GM19351 (cell line): ENCODE measurements around the gene CDPF1.
"Not testable (repeated sequence)": the region's sequence is repeated elsewhere in the genome, so short reads cannot be mapped to it uniquely, and the experiment has no call there.

ENCODE experiments used
- ATAC-seq: cut with Tn5 transposase; IDR thresholded peaks from one replicate; pipeline ENCODE4 v1.9.1; 2021; ENCODE audit warnings: mild to moderate bottlenecking, moderate library complexity; ENCODE audit not compliant: unreplicated experiment

Gene CDPF1

GRCh38 chr22:46226577-46226976 is 23.5 kb downstream of the CDPF1 start:
- ATAC-seq, result no peak

GRCh38 chr22:46225631-46226030 is 24.5 kb downstream of the CDPF1 start:
- no peak for ATAC-seq

GRCh38 chr22:46224898-46225290 is 25.2 kb downstream of the CDPF1 start:
- no peak for ATAC-seq

- ATAC-seq, result no peak
Measured at GRCh38 chr22:46224044-46224897, 25.8 kb downstream of the CDPF1 start.

- no peak for ATAC-seq
Measured at GRCh38 chr22:46220921-46221320, 29.2 kb downstream of the CDPF1 start.

- ATAC-seq, result no peak
Measured at GRCh38 chr22:46219636-46220035, 30.5 kb downstream of the CDPF1 start.

GRCh38 chr22:46214616-46215015 is 35.5 kb downstream of the CDPF1 start:
- ATAC-seq, result no peak

- no peak for ATAC-seq
Measured at GRCh38 chr22:46214149-46214548, 35.9 kb downstream of the CDPF1 start.

GRCh38 chr22:46213052-46213451 is 37.0 kb downstream of the CDPF1 start:
- ATAC-seq, result no peak

GRCh38 chr22:46212195-46212594 is 37.9 kb downstream of the CDPF1 start:
- ATAC-seq, result no peak

GRCh38 chr22:46209262-46209661 is 40.8 kb downstream of the CDPF1 start:
- ATAC-seq, result no peak

- no peak for ATAC-seq
Measured at GRCh38 chr22:46203601-46203980, 46.5 kb downstream of the CDPF1 start.

GRCh38 chr22:46202897-46203600 is 47.0 kb downstream of the CDPF1 start:
- no peak for ATAC-seq

GRCh38 chr22:46201059-46201757 is 48.9 kb downstream of the CDPF1 start:
- ATAC-seq, result no peak

- not testable (repeated sequence) for ATAC-seq
Measured at GRCh38 chr22:46198806-46199205, 51.3 kb downstream of the CDPF1 start.

- ATAC-seq, result no peak
Measured at GRCh38 chr22:46198274-46198673, 51.8 kb downstream of the CDPF1 start.

- ATAC-seq, result no peak
Measured at GRCh38 chr22:46196278-46196677, 53.8 kb downstream of the CDPF1 start.

GRCh38 chr22:46195487-46196165 is 54.5 kb downstream of the CDPF1 start:
- ATAC-seq, result no peak
